DMS114 treated with DMSO at 0.1 percent for 48 hours (cell line): Measurements from ENCODE around the gene CHCHD5.

ENCODE experiments used
- DNase-seq: peaks from one replicate; lab custom pipeline; 2025; ENCODE audit not compliant: unreplicated experiment; lab: John Stamatoyannopoulos, UW

The CHCHD5 gene

GRCh38 chr2:112623913-112624777 lies 39.7 kb downstream of the CHCHD5 start:
- DNase-seq: no peak

DNA sequence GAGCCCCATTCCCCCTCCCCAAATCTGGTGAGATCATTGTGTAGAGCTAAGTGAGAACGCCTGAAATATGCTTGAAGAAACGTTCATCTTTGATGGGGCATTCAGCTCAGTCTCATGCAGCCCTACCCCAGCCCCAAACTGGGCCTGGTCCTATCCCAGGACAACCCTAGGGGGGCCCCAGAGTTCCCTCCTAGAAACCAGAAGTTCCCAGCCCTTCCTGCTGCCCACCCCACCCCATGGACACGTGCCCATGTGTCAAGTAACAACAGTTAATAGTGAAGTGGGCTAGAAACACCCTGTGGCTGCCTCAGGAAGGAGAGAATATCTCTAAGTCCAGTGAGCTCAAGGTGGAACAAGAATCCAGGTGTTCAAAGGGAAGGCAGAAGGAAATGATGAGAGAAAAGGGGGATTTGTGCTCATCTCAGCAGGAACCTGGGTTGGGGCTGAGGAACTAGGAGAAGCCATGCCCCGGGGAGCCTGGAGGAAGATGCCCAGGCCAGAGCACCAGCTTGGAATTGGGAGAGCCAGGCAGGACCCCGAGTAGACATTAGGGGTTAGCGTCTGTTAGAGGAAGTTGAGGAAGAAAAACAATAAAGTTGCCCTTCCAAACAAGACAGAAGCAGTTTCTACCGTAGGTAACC lies 41.2 kb downstream of the CHCHD5 start:
- no peak for DNase-seq

DNA sequence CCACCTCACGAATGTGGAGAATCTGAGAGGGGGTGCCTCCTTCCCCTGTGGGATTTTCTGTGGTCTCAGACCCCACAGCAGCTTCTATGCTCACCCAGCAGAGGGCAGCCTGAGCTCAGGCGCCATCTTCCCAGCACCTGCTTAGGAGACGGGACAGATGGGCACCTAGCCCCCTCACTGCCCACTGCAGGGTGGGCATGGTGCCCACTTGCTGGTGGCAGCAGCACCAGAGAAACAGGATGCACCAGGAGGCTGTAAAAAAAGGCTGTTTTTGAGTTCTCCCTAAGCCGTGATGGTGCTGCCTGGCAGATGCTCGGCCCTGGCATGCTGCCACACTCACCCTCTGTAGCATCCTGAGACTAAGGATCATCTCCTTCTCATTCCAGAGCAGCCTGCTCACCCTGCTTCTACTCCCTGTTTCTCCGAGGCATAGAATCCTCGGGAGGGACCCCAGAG lies 42.2 kb downstream of the CHCHD5 start:
- DNase-seq: no peak

GRCh38 chr2:112627060-112628040 lies 42.9 kb downstream of the CHCHD5 start:
- DNase-seq: no peak

DNA sequence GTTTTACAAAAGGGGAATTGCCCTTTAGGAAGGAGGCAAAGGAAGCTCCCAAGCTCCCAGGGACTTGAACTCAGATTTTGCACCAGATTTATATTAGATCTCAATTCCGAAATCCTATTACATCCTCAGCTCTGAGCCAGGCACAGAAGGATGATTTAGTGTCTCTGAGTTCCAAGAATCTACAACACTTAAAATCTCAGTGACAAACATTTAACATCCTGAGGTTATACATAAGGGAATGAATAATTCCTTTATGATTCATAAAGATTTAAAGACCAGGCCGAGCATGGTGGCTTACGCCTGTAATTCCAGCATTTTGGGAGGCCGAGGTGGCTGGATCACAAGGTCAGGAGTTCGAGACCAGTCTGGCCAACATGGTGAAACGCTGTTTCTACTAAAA lies 44.8 kb downstream of the CHCHD5 start:
- no peak for DNase-seq

DNA sequence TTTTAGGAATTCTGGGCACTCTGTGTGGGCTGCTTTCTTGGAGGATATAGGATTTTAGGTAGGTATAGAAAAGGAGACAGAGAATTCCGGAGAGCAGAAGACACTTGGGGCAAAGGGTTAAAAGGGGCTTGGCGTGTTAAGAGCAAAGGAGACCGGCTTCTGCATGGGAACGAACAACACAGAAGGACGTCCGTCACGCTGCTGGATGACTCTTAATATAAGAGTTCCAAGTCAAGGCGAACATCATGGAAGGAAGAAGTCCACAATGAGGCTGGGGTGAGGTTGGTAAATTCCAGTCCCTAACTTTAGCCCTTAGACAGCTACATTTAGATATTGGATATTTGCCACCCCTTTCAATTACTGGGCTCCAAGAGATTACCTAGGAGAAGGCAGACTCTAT lies 45.4 kb downstream of the CHCHD5 start:
- no peak for DNase-seq

- no peak for DNase-seq
These were observed 45.9 kb downstream of the CHCHD5 start for GRCh38 chr2:112630268-112630667.

DNA sequence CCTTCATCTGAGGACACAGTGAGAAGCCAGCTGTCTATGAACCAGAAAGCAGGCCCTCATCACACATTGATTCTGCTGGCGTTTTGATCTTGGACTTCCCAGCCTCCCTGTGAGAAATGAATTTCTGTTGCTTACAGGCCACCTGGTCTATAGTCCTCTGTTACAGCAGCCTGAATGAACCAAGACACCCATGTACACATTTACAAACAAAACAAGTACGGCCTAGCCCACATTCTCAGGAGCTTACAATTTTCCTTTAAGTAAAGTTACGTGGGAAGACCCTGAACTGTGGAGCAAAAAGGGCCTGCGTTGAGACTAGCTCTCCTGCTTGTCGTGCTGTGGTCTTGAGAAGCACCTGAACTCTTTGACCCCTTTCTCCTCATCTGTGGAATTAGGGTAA lies 49.3 kb downstream of the CHCHD5 start:
- no peak for DNase-seq

DNA sequence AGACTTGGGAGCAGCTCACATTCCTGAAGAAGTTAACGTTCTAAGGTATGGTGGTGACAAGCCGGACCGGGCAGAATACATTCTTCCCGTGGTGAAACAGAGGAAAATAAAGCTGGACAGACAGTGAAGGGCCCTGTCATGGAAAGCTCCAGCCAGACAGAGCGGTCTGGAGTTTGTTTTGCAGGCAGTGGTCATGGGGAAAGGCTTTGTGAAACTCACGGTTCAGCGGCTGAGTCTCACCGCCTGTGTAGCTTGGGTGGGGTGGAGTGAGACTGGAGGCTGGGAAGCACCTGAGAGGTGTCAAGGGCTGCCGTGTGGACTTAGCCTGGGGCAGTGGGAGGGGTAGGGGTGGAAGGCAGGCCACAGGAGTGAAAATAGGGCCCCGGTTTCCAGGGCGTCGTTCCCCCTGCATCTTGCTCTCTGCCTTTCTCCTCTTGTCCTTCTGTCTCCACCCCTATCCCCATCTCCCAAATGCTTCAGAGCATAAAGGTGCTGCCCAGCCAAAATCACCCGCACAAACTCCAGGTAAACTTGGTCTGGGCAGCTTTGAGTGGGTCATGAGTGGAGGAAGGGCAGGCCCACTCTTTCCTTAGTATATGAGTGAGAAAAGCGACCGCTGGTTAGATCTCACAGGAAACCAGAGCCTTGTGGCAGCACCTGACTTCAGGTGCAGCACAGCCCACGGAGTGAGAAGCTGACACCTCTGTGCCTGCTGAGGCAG lies 49.9 kb downstream of the CHCHD5 start:
- no peak for DNase-seq

DNA sequence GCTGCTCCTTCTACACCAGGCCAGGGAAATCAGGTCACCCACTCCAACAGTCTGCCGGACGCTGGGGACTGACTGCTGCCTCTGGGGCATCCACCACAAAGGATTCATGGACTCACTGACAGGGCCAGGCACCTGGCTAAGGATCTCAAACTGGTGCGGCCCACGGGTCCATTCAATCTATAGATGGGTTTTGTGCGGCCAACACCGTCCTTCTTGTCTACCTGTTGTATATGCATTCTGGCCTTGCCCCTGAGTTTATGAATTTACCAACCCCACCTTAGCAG lies 50.4 kb downstream of the CHCHD5 start:
- DNase-seq: no peak

GRCh38 chr2:112636605-112637288 lies 52.3 kb downstream of the CHCHD5 start:
- DNase-seq: no peak

DNA sequence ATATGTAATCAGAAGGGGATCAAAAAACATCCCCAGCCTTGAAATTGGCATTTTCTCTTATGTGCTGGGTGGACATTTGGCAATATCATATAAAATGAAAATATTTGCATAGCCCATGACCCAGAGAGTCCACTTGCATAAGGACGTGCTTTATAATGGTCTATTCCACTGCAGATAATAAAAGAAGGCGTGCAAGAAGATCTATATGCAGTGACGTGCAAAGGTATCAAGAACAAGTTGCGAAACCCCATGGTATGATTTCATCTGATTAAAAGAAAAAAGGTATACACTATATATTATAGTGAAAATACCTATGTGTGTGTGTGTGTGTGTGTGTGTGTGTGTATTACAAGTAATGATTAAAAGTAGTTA lies 52.9 kb downstream of the CHCHD5 start:
- no peak for DNase-seq
